HCT116 (cell line): ENCODE measurements around the gene CNPY3. TPM values are rescaled to one million over a fixed set of nuclear protein-coding genes. Genes with fewer than 3 reads are reported as not detected.
"Not testable (repeated sequence)": the region's sequence is repeated elsewhere in the genome, so short reads cannot be mapped to it uniquely, and the experiment has no call there.

ENCODE experiments used
- ATAC-seq: fragments of 200-7000 bp; cut with Tn5 transposase; 2 replicates; pipeline ENCODE4 v1.9.1; 2020; ENCODE audit warnings: mild to moderate bottlenecking, moderate library complexity
- BruUV-seq: library from RNA; stranded (reverse); fragments of 400-500 nt; replicated peaks from 2 replicates; lab custom pipeline; 2021; lab: Mats Ljungman, UMichigan
- CTCF ChIA-PET: fragments of 300-600 bp; sonication (Branson Sonifier 250); formaldehyde crosslinking; loops from one replicate; lab custom pipeline; 2021; ENCODE audit warnings: antibody characterized with exemption; lab: Charles Lee
- POLR2A ChIA-PET: fragments of 300-600, 350-600 bp; sonication (Branson Sonifier 250); formaldehyde crosslinking; loops from one replicate; lab custom pipeline; 2021; ENCODE audit warnings: antibody characterized with exemption; lab: Charles Lee
- RAD21 ChIA-PET, 2 experiments: fragments of 300-600 bp; sonication (Branson Sonifier 250); formaldehyde crosslinking; loops; one replicate each; lab custom pipeline; 2023; ENCODE audit warnings: low total read pairs in 2 of 2; ENCODE audit not compliant: uncharacterized antibody in 2 of 2, unreplicated experiment in 2 of 2, low non-redundant PET in 1 of 2; lab: Charles Lee
- DNase-seq: peaks from one replicate; pipeline ENCODE4 v3.0.0-alpha.2; 2010; ENCODE audit warnings: low read depth, low spot score
- H2AFZ ChIP-seq: fragments of 200-600 bp; shearing (Covaris generic), sonication (generic); 2 replicates; pipeline ENCODE4 v1.6.1; 2017; ENCODE audit warnings: low read depth, mixed run types, mixed read lengths, antibody characterized with exemption, low read length; ENCODE audit not compliant: poor library complexity, severe bottlenecking
- H3K27ac ChIP-seq: 2 replicates; pipeline ENCODE4 v1.5.1; 2012; ENCODE audit warnings: low read depth, low read length
- H3K27me3 ChIP-seq: fragments of 200-600 bp; sonication (generic); 2 replicates; pipeline ENCODE4 v1.6.1; 2016; ENCODE audit warnings: mixed run types, low read length, mixed read lengths; ENCODE audit not compliant: insufficient read depth
- H3K36me3 ChIP-seq, 2 experiments: fragments of 200-500 bp in 1 of 2; fragments of 200-600 bp in 1 of 2; sonication (Bioruptor generic) in 1 of 2; sonication (generic) in 1 of 2; 2 replicates each; pipeline versions ENCODE4 v1.5.1 to v1.6.1; 2014 to 2016; ENCODE audit warnings: low read length in 2 of 2, inconsistent platforms in 1 of 2, mixed read lengths in 1 of 2, mixed run types in 1 of 2; ENCODE audit not compliant: insufficient read depth in 2 of 2, control insufficient read depth in 1 of 2
- H3K4me1 ChIP-seq, 2 experiments: fragments of 200-600 bp in 1 of 2; sonication (generic) in 1 of 2; 2 replicates each; pipeline versions ENCODE4 v1.5.1 to v1.6.1; 2012 to 2017; ENCODE audit warnings: low read length in 2 of 2, inconsistent platforms in 1 of 2, mild to moderate bottlenecking in 1 of 2, mixed read lengths in 1 of 2, mixed run types in 1 of 2, moderate library complexity in 1 of 2; ENCODE audit not compliant: insufficient read depth in 2 of 2, control insufficient read depth in 1 of 2
- H3K4me2 ChIP-seq: fragments of 200-600 bp; sonication (generic); 2 replicates; pipeline ENCODE4 v1.6.1; 2017; ENCODE audit warnings: mixed run types, low read length, mixed read lengths
- H3K4me3 ChIP-seq, 2 experiments: fragments of 200-600 bp in 1 of 2; sonication (generic) in 1 of 2; replicated peaks in 1 of 2; 2 replicates each; pipeline ENCODE4 v1.5.1; 2011 to 2016; ENCODE audit warnings: low read length in 2 of 2, control low read depth in 1 of 2, low read depth in 1 of 2, mild to moderate bottlenecking in 1 of 2, mixed read lengths in 1 of 2, mixed run types in 1 of 2
- H3K79me2 ChIP-seq: fragments of 200-600 bp; sonication (generic); 2 replicates; pipeline ENCODE4 v1.6.1; 2017; ENCODE audit warnings: mild to moderate bottlenecking, mixed run types, low read length, moderate library complexity, mixed read lengths; ENCODE audit not compliant: insufficient read depth
- H3K9ac ChIP-seq: fragments of 200-600 bp; sonication (generic); 2 replicates; pipeline ENCODE4 v1.6.1; 2016; ENCODE audit warnings: low read length, mixed read lengths
- H3K9me2 ChIP-seq: fragments of 200-600 bp; sonication (generic), shearing (Covaris generic); 2 replicates; pipeline ENCODE4 v1.6.1; 2017; ENCODE audit warnings: mixed run types, mild to moderate bottlenecking, moderate library complexity; ENCODE audit not compliant: insufficient read depth
- H3K9me3 ChIP-seq, 2 experiments: fragments of 200-500 bp in 1 of 2; fragments of 200-600 bp in 1 of 2; sonication (Bioruptor generic) in 1 of 2; sonication (generic) in 1 of 2; 2 replicates each; pipeline ENCODE4 v1.6.1; 2014 to 2017; ENCODE audit warnings: low read length in 2 of 2, mixed read lengths in 2 of 2, inconsistent platforms in 1 of 2, low read depth in 1 of 2, mild to moderate bottlenecking in 1 of 2, mixed run types in 1 of 2, moderate library complexity in 1 of 2; ENCODE audit not compliant: control insufficient read depth in 1 of 2, insufficient read depth in 1 of 2
- H4K20me1 ChIP-seq: fragments of 200-600 bp; sonication (generic), shearing (Covaris generic); 2 replicates; pipeline ENCODE4 v1.6.1; 2017; ENCODE audit warnings: mixed run types, mild to moderate bottlenecking, moderate library complexity; ENCODE audit not compliant: insufficient read depth
- CBX3 ChIP-seq: IDR thresholded peaks from 2 replicates; pipeline ENCODE4 v1.6.1; 2012; ENCODE audit warnings: low read depth
- EZH2 ChIP-seq: fragments of 200-600 bp; sonication (generic); IDR thresholded peaks from 2 replicates; pipeline ENCODE4 v1.6.1; 2017; ENCODE audit warnings: antibody characterized with exemption, mixed run types
- JUND ChIP-seq: IDR thresholded peaks from 2 replicates; pipeline ENCODE4 v1.6.1; 2012
- POLR2A ChIP-seq: IDR thresholded peaks from 2 replicates; pipeline ENCODE4 v1.7.0; 2011; ENCODE audit warnings: borderline replicate concordance; ENCODE audit not compliant: insufficient read depth, insufficient read length; ENCODE audit errors: extremely low read depth
- RAD21 ChIP-seq: IDR thresholded peaks from 2 replicates; pipeline ENCODE4 v1.6.1; 2012; ENCODE audit warnings: low read depth, mild to moderate bottlenecking
- SIN3A ChIP-seq: IDR thresholded peaks from 2 replicates; pipeline ENCODE4 v1.6.1; 2012; ENCODE audit warnings: low read depth
- SRF ChIP-seq: IDR thresholded peaks from 2 replicates; pipeline ENCODE4 v1.6.1; 2012; ENCODE audit warnings: low read depth
- ZNF274 ChIP-seq: fragments of 200-500 bp; sonication (Bioruptor generic); IDR thresholded peaks from 2 replicates; pipeline ENCODE4 v1.6.1; 2014; ENCODE audit warnings: mild to moderate bottlenecking, low read depth, low read length, inconsistent platforms
- intact Hi-C: fragments of 100-400 bp; cut with micrococcal nuclease; formaldehyde crosslinking; loops from 2 replicates; pipeline ENCODE4 v1.10.0; 2022
- total RNA-seq: library from RNA; stranded (reverse); gene quantifications from one replicate; pipeline ENCODE4 v1.2.1, GENCODE V29; 2021; ENCODE audit not compliant: unreplicated experiment
- TF ChIP-seq, protein P1 (sequence below): IDR thresholded peaks from 2 replicates; pipeline ENCODE4 v1.6.1; 2011; ENCODE audit warnings: mild to moderate bottlenecking, low read length, moderate library complexity; ENCODE audit not compliant: insufficient replicate concordance; ENCODE audit errors: extremely low read depth
- TF ChIP-seq, protein P2 (sequence below), 3 experiments: fragments of 200-600 bp in 1 of 3; sonication (generic) in 1 of 3; IDR thresholded peaks in 2 of 3; conservative IDR thresholded peaks in 1 of 3; 2 replicates each; pipeline ENCODE4 v1.5.1; 2012 to 2017; ENCODE audit warnings: low read depth in 2 of 3, low read length in 2 of 3, antibody characterized with exemption in 1 of 3, borderline replicate concordance in 1 of 3, control low read depth in 1 of 3, mild to moderate bottlenecking in 1 of 3, mixed read lengths in 1 of 3, mixed run types in 1 of 3, moderate library complexity in 1 of 3; ENCODE audit not compliant: insufficient read depth in 1 of 3
- TF ChIP-seq, protein P3 (sequence below): IDR thresholded peaks from 2 replicates; pipeline ENCODE4 v1.6.1; 2012; ENCODE audit warnings: low read depth

Gene CNPY3
- total RNA-seq, 1 experiment from 2014 or later: 49.1 TPM

DNA sequence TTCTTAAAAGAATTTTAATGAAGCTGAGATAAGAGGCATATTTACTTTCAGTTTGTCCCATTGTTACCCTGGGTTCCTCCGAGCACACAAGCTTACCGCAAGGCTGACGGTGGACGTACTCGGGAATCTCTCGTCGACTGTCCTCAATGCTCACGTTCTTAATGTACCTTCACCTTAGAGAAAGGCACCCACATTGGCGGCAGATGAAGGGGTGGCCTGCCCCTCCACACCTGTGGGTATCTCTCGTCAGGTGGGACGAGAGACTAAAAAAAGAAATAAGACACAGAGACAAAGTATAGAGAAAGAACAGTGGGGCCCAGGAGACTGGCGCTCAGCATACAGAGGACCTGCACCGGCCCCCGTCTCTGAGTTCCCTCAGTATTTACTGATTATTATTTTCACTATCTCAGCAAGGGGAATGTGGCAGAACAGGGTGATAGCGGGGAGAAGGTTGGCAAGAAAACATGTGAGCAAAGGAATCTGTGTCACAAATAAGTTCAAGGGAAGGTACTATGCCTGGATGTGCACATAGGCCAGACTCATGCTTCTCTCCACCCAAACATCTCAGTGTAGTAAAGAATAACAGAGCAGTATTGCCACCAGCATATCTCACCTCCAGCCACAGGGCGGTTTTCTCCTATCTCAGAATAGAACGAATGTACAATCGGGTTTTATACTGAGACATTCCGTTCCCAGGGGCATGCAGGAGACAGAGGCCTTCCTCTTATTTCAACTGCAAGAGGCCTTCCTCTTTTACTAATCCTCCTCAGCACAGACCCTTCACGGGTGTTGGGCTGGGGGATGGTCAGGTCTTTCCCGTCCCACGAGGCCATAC lies 26.6 kb upstream of the CNPY3 start:
- H3K79me2 ChIP-seq, BruUV-seq, H3K4me2 ChIP-seq, DNase-seq, H3K9me2 ChIP-seq, POLR2A ChIA-PET, ATAC-seq, H3K27me3 ChIP-seq, H4K20me1 ChIP-seq, H3K9me3 ChIP-seq, H2AFZ ChIP-seq, H3K9ac ChIP-seq, H3K4me3 ChIP-seq, RAD21 ChIA-PET, H3K36me3 ChIP-seq, H3K27ac ChIP-seq: not testable (repeated sequence)
- intact Hi-C loops: loop anchor here (5.0 kb wide), 2 partner anchors 595 to 765 kb away; no protein-coding TSS in a partner anchor
- H3K4me1 ChIP-seq: peaks cover 0 to 11% of the 10 kb centered on the region in 2 experiments; a peak in 3 of 4 replicates
- CTCF ChIA-PET: interaction anchor here (3.1 kb wide), 1 partner anchor 241 kb away, joined by 11 read pairs; no protein-coding TSS in a partner anchor

- BruUV-seq: no TSS peak
- ChIA-PET RAD21 (no interaction called here), POLR2A (no interaction called here), CTCF (interaction anchor here (0.7 kb wide), 1 partner anchor 24 kb away, joined by 3 read pairs; no protein-coding TSS in a partner anchor)
- H3K9me2 ChIP-seq: no peaks in the 10 kb centered on the region
- DNase-seq (no peak), ATAC-seq (no peak)
- no peaks in the 10 kb centered on the region for H3K36me3 ChIP-seq
- intact Hi-C loops: loop anchor here (5.0 kb wide), 2 partner anchors 593 to 763 kb away; no protein-coding TSS in a partner anchor
- H3K4me2 ChIP-seq: no peak overlapping the region
- no peaks in the 10 kb centered on the region for H4K20me1 ChIP-seq
- H3K27ac ChIP-seq: no peak overlapping the region
- no peak overlapping the region for H3K4me3 ChIP-seq
- H3K9ac ChIP-seq: no peak overlapping the region
- no peak overlapping the region for H2AFZ ChIP-seq
- H3K4me1 ChIP-seq: peaks cover 0 to 11% of the 10 kb centered on the region in 2 experiments; a peak in 3 of 4 replicates
- no peaks in the 10 kb centered on the region for H3K79me2 ChIP-seq
- no peaks in the 10 kb centered on the region for H3K9me3 ChIP-seq
- no peaks in the 10 kb centered on the region for H3K27me3 ChIP-seq
- TF ChIP-seq POLR2A: no peak
- TF ChIP-seq EZH2: no peak
- no peak for TF ChIP-seq CBX3
- TF ChIP-seq, protein P1, sequence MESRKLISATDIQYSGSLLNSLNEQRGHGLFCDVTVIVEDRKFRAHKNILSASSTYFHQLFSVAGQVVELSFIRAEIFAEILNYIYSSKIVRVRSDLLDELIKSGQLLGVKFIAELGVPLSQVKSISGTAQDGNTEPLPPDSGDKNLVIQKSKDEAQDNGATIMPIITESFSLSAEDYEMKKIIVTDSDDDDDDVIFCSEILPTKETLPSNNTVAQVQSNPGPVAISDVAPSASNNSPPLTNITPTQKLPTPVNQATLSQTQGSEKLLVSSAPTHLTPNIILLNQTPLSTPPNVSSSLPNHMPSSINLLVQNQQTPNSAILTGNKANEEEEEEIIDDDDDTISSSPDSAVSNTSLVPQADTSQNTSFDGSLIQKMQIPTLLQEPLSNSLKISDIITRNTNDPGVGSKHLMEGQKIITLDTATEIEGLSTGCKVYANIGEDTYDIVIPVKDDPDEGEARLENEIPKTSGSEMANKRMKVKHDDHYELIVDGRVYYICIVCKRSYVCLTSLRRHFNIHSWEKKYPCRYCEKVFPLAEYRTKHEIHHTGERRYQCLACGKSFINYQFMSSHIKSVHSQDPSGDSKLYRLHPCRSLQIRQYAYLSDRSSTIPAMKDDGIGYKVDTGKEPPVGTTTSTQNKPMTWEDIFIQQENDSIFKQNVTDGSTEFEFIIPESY: no peak
- TF ChIP-seq SIN3A: no peak
- no peak for TF ChIP-seq RAD21
- TF ChIP-seq ZNF274: no peak
- no peak for TF ChIP-seq JUND
- TF ChIP-seq, protein P2, sequence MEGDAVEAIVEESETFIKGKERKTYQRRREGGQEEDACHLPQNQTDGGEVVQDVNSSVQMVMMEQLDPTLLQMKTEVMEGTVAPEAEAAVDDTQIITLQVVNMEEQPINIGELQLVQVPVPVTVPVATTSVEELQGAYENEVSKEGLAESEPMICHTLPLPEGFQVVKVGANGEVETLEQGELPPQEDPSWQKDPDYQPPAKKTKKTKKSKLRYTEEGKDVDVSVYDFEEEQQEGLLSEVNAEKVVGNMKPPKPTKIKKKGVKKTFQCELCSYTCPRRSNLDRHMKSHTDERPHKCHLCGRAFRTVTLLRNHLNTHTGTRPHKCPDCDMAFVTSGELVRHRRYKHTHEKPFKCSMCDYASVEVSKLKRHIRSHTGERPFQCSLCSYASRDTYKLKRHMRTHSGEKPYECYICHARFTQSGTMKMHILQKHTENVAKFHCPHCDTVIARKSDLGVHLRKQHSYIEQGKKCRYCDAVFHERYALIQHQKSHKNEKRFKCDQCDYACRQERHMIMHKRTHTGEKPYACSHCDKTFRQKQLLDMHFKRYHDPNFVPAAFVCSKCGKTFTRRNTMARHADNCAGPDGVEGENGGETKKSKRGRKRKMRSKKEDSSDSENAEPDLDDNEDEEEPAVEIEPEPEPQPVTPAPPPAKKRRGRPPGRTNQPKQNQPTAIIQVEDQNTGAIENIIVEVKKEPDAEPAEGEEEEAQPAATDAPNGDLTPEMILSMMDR (IDR thresholded peaks at IDR 0.05 in 2 of 3, conservative IDR thresholded peaks at IDR 0.05 in 1 of 3; ENCODE audit: borderline replicate concordance in 1 of 3, insufficient read depth in 1 of 3, low read depth in 2 of 3, low read length in 2 of 3): no peak
- no peak for TF ChIP-seq SRF
- TF ChIP-seq, protein P3, sequence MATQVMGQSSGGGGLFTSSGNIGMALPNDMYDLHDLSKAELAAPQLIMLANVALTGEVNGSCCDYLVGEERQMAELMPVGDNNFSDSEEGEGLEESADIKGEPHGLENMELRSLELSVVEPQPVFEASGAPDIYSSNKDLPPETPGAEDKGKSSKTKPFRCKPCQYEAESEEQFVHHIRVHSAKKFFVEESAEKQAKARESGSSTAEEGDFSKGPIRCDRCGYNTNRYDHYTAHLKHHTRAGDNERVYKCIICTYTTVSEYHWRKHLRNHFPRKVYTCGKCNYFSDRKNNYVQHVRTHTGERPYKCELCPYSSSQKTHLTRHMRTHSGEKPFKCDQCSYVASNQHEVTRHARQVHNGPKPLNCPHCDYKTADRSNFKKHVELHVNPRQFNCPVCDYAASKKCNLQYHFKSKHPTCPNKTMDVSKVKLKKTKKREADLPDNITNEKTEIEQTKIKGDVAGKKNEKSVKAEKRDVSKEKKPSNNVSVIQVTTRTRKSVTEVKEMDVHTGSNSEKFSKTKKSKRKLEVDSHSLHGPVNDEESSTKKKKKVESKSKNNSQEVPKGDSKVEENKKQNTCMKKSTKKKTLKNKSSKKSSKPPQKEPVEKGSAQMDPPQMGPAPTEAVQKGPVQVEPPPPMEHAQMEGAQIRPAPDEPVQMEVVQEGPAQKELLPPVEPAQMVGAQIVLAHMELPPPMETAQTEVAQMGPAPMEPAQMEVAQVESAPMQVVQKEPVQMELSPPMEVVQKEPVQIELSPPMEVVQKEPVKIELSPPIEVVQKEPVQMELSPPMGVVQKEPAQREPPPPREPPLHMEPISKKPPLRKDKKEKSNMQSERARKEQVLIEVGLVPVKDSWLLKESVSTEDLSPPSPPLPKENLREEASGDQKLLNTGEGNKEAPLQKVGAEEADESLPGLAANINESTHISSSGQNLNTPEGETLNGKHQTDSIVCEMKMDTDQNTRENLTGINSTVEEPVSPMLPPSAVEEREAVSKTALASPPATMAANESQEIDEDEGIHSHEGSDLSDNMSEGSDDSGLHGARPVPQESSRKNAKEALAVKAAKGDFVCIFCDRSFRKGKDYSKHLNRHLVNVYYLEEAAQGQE: no peak
Observed at GRCh38 chr6:42904467-42904866, 24.8 kb upstream of the CNPY3 start.
